ENCODE measurements around the gene EFCC1.

Gene EFCC1

DNA sequence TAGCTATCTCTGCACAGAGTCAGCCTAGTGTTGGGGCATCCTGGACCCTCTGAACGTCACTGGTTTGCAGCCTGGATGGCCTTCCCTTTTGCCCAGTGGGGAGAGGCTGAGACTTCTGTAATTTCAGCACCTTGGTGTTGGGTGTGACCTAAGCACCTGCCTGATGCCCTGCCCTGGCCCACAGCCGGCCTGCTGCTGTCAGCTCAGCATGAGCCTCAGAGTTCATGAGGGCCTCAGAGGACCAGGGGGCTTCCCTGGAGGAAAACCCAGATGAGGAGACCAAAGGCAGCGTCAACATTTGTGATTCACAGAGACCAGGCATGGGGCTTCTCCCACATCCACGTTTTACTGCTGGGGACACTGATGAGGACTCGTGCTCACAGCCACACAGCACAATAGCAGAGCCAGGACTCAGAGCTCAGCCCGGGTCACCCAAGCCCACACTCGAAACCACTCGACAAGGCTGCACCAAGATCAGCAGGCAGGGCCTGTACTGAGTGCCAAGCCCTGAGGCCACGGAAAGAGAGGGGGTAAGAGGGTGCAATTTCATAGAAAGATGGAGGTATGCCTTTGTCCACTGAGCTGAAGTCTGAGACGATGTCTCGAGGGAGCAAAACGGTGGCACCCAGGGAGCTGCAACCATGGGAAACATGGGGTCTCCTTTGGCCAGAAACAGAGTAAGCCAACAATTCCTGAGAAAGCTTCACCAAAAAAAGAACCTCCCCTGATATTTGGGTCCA is 49.6 kb downstream of the EFCC1 start:
- ChIA-PET POLR2A (no interaction called here), CTCF (interaction anchor here (1.2 to 7.6 kb wide), 8 partner anchors 11 to 195 kb away, joined by 3 to 216 read pairs (median 40); partner anchors contain the start of genes COPG1, GP9 and RAB43)
- TF ChIP-seq, protein P1, sequence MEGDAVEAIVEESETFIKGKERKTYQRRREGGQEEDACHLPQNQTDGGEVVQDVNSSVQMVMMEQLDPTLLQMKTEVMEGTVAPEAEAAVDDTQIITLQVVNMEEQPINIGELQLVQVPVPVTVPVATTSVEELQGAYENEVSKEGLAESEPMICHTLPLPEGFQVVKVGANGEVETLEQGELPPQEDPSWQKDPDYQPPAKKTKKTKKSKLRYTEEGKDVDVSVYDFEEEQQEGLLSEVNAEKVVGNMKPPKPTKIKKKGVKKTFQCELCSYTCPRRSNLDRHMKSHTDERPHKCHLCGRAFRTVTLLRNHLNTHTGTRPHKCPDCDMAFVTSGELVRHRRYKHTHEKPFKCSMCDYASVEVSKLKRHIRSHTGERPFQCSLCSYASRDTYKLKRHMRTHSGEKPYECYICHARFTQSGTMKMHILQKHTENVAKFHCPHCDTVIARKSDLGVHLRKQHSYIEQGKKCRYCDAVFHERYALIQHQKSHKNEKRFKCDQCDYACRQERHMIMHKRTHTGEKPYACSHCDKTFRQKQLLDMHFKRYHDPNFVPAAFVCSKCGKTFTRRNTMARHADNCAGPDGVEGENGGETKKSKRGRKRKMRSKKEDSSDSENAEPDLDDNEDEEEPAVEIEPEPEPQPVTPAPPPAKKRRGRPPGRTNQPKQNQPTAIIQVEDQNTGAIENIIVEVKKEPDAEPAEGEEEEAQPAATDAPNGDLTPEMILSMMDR (IDR thresholded peaks at IDR 0.05; ENCODE audit: insufficient read depth, low read length, missing control alignments): no peak
- H3K4me3 ChIP-seq (ENCODE audit: low read depth, low read length): no peak overlapping the region
- DNase-seq (ENCODE audit: low read depth, low spot score): no peak

DNA sequence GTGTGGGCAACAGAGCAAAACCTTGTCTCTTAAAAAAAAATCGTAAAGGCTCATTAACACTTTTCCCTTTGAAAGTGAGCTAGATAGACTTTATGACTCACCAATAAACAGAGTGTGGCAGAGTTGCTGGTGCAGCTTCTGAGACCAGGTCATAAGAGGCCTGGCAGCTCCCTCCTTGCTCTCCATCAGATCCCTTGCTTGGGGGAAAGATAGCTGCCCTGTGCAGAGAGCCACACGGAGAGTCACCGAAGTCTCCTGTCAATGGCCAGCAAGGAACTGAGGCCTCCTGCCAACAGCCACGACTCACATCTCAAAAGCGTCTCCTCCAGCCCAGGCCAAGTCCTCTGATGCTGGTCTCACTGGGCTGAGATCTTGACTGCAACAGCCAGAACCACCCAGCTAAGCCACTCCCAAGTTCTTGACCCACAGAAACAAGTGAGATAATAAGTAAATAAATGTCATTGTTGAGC is 50.8 kb downstream of the EFCC1 start:
- ChIA-PET CTCF (interaction anchor here (1.2 to 7.6 kb wide), 17 partner anchors 10 to 265 kb away, joined by 3 to 216 read pairs (median 18); partner anchors contain the start of genes COPG1, GP9 and RAB43), POLR2A (interaction anchor here (0.6 to 0.7 kb wide), 2 partner anchors 70 to 314 kb away, joined by 3 to 4 read pairs; no protein-coding TSS in a partner anchor)
- no peak overlapping the region for H3K4me3 ChIP-seq (ENCODE audit: low read depth, low read length)
- TF ChIP-seq, protein P1 (IDR thresholded peaks at IDR 0.05; ENCODE audit: insufficient read depth, low read length, missing control alignments): no peak
- DNase-seq (ENCODE audit: low read depth, low spot score): no peak

DNA sequence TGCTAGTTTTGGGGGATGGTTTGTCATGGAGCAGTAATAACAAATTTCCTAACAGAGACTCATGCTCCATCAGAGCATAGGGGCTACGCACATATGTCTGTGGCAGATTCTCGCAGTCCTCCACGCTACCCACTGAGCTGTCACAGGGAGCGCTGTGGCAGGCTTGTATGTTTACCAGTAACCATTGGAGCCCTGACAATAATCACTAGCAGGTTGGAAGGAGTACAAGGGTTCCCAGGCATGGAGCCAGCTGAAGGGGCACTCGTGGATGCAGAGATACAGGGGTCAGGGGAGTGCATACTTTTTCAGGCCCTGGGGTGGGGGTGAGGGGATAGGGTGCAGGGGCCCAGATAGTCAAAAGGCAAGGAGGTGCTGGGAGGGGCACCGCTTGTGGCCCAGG is 51.6 kb downstream of the EFCC1 start:
- POLR2A ChIA-PET: interaction anchor here (0.7 kb wide), 1 partner anchor 69 kb away, joined by 3 read pairs; no protein-coding TSS in a partner anchor
- TF ChIP-seq, protein P1 (IDR thresholded peaks at IDR 0.05; ENCODE audit: insufficient read depth, low read length, missing control alignments): no peak
- DNase-seq (ENCODE audit: low read depth, low spot score): no peak

DNA sequence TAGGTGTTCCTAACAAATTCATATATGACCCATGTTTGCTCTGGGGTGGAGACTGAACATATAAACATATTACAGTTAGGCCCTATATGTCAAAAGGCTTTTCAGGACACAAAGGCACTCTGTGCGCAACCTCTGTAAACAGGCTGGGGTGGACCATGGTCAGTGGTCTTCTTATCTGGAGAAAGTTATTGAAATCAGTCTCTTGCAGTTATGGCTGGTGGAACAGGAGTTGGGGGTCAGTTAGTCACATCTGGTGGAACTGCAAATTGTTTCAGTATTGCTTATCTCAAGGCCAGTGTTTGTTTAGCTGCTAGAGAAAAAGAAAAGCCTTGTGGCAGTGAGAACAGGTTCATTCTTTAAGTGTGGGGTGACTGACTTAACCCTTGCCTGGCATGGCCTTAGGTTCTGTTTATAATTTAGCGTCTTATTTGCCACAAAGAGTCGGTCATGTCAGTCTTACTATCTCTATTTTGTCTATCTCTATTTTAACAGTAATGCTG is 53.6 kb downstream of the EFCC1 start:
- TF ChIP-seq, protein P1 (IDR thresholded peaks at IDR 0.05; ENCODE audit: insufficient read depth, low read length, missing control alignments): no peak
- H3K4me3 ChIP-seq (ENCODE audit: low read depth, low read length): no peak overlapping the region
- ChIA-PET POLR2A (no interaction called here), CTCF (interaction anchor here (1.1 to 7.6 kb wide), 10 partner anchors 8 to 191 kb away, joined by 3 to 216 read pairs (median 10); partner anchors contain the start of genes COPG1 and RAB43)
- DNase-seq (ENCODE audit: low read depth, low spot score): no peak

More for the DNA sequence above, 51.6 kb downstream of the EFCC1 start:
- H3K4me3 ChIP-seq (ENCODE audit: low read depth, low read length): no peak overlapping the region
- CTCF ChIA-PET: interaction anchor here (0.8 to 7.6 kb wide), 37 partner anchors 9 to 297 kb away, joined by 3 to 216 read pairs (median 6); partner anchors contain the start of genes COPG1, GP9 and RAB43

DNA sequence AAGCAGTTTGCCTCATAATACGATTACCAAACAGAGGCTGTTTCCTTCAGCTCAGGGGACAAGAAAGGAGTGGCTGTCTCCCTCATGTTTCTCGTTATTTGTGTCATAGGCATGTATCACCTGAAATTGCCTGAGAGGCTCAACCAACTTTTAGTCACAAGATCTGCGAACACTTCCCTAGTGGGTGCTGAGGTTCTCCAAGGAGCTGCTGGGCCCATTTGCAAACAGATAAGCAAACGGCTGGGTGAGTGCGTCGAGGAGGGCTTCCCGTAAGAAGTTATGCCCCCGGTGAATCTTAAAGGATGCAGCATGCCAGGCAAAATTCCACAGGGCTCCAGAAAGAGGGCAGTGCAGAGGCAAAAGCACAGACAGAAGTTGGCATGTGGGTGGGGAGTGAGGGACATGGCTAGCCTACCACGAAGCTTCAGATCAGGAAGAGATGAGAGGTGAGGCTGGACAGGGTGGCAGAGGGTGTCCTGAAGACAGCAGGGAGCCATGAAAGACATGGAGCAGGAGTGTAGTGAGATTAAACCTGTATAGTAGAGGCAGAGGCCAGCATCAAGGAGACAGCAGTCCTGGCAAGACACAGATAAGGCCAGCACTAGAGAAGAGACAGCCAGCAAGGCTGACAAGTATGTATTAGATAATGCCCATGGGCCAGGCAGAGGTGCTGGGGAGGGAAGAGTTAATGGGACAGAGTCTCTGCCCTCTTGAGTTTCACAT is 55.5 kb downstream of the EFCC1 start:
- ChIA-PET POLR2A (no interaction called here), CTCF (interaction anchor here (1.2 to 6.7 kb wide), 3 partner anchors 12 to 188 kb away, joined by 4 to 112 read pairs (median 5); no protein-coding TSS in a partner anchor)
- DNase-seq (ENCODE audit: low read depth, low spot score): no peak
- no peak overlapping the region for H3K4me3 ChIP-seq (ENCODE audit: low read depth, low read length)
- TF ChIP-seq, protein P1 (IDR thresholded peaks at IDR 0.05; ENCODE audit: insufficient read depth, low read length, missing control alignments): no peak
